H9 (cell line): Measurements from ENCODE around the gene CHCHD3. TPM values are rescaled to one million over a fixed set of nuclear protein-coding genes. Genes with fewer than 3 reads are reported as not detected.

Experiments
- DNase-seq: peaks from one replicate; pipeline ENCODE4 v3.0.0-alpha.2; 2017
- H2AFZ ChIP-seq: one replicate; pipeline ENCODE4 v1.6.1; 2013; ENCODE audit warnings: mild to moderate bottlenecking, low read length, control low read depth, moderate library complexity
- H2AK5ac ChIP-seq: 2 replicates; pipeline ENCODE4 v1.6.1; 2013; ENCODE audit warnings: low read length, control low read depth, mixed read lengths; ENCODE audit not compliant: insufficient read length
- H2BK120ac ChIP-seq: one replicate; pipeline ENCODE4 v1.6.1; 2013; ENCODE audit warnings: low read depth, mild to moderate bottlenecking, low read length, control low read depth, inconsistent platforms; ENCODE audit not compliant: poor library complexity, severe bottlenecking
- H2BK12ac ChIP-seq: 2 replicates; pipeline ENCODE4 v1.6.1; 2013; ENCODE audit warnings: low read length, control low read depth, mixed read lengths, low read depth; ENCODE audit not compliant: insufficient read length
- H2BK15ac ChIP-seq: 2 replicates; pipeline ENCODE4 v1.6.1; 2013; ENCODE audit warnings: low read depth, low read length, control low read depth
- H2BK20ac ChIP-seq: one replicate; pipeline ENCODE4 v1.6.1; 2013; ENCODE audit warnings: low read depth, mild to moderate bottlenecking, low read length, control low read depth, inconsistent platforms; ENCODE audit not compliant: poor library complexity, severe bottlenecking
- H2BK5ac ChIP-seq: 2 replicates; pipeline ENCODE4 v1.6.1; 2013; ENCODE audit warnings: low read length, control low read depth, mixed read lengths; ENCODE audit not compliant: insufficient read length
- H3K14ac ChIP-seq: 2 replicates; pipeline ENCODE4 v1.6.1; 2013; ENCODE audit warnings: low read length, control low read depth; ENCODE audit not compliant: insufficient read depth
- H3K18ac ChIP-seq: 2 replicates; pipeline ENCODE4 v1.6.1; 2013; ENCODE audit warnings: low read depth, mild to moderate bottlenecking, mixed read lengths, low read length, control low read depth; ENCODE audit not compliant: insufficient read length
- H3K23ac ChIP-seq: 2 replicates; pipeline ENCODE4 v1.6.1; 2013; ENCODE audit warnings: low read length, control low read depth, mixed read lengths, low read depth; ENCODE audit not compliant: insufficient read length
- H3K23me2 ChIP-seq: 2 replicates; pipeline ENCODE4 v1.6.1; 2013; ENCODE audit warnings: low read depth, mild to moderate bottlenecking, mixed read lengths, low read length, control low read depth; ENCODE audit not compliant: insufficient read length, poor library complexity, severe bottlenecking
- H3K27ac ChIP-seq: 2 replicates; pipeline ENCODE4 v1.5.1; 2013; ENCODE audit warnings: low read length, control low read depth, mixed read lengths, low read depth; ENCODE audit not compliant: insufficient read length
- H3K27me3 ChIP-seq: 2 replicates; pipeline ENCODE4 v1.6.1; 2013; ENCODE audit warnings: low read length, control low read depth, inconsistent platforms; ENCODE audit not compliant: insufficient read depth
- H3K4ac ChIP-seq: 2 replicates; pipeline ENCODE4 v1.6.1; 2013; ENCODE audit warnings: low read depth, mild to moderate bottlenecking, control low read depth, inconsistent platforms, low read length, moderate library complexity
- H3K4me1 ChIP-seq: 2 replicates; pipeline ENCODE4 v1.6.1; 2013; ENCODE audit warnings: low read length, control low read depth, inconsistent platforms; ENCODE audit not compliant: insufficient read depth
- H3K4me2 ChIP-seq: 2 replicates; pipeline ENCODE4 v1.6.1; 2013; ENCODE audit warnings: low read length, control low read depth, mixed read lengths; ENCODE audit not compliant: insufficient read length, insufficient read depth
- H3K56ac ChIP-seq: 2 replicates; pipeline ENCODE4 v1.6.1; 2013; ENCODE audit warnings: low read depth, mild to moderate bottlenecking, mixed read lengths, low read length, control low read depth; ENCODE audit not compliant: insufficient read length
- H3K79me1 ChIP-seq: 2 replicates; pipeline ENCODE4 v1.6.1; 2013; ENCODE audit warnings: low read depth, mild to moderate bottlenecking, moderate library complexity, low read length, control low read depth, inconsistent platforms; ENCODE audit not compliant: insufficient read depth, poor library complexity, severe bottlenecking
- H3K79me2 ChIP-seq: 2 replicates; pipeline ENCODE4 v1.6.1; 2013; ENCODE audit warnings: low read length, control low read depth, inconsistent platforms; ENCODE audit not compliant: insufficient read depth
- H3K9ac ChIP-seq: 2 replicates; pipeline ENCODE4 v1.6.1; 2013; ENCODE audit warnings: low read length, control low read depth, mixed read lengths; ENCODE audit not compliant: insufficient read length; ENCODE audit errors: extremely low read depth
- H3K9me3 ChIP-seq: one replicate; pipeline ENCODE4 v1.6.1; 2013; ENCODE audit warnings: low read depth, low read length, inconsistent platforms; ENCODE audit not compliant: control insufficient read depth
- H3T11ph ChIP-seq: one replicate; pipeline ENCODE4 v1.6.1; 2013; ENCODE audit warnings: mild to moderate bottlenecking, low read length, control low read depth, inconsistent platforms
- H4K20me1 ChIP-seq: one replicate; pipeline ENCODE4 v1.6.1; 2013; ENCODE audit not compliant: control insufficient read depth, insufficient read length, insufficient read depth
- H4K5ac ChIP-seq: 2 replicates; pipeline ENCODE4 v1.6.1; 2013; ENCODE audit warnings: low read depth, mild to moderate bottlenecking, mixed read lengths, low read length, control low read depth; ENCODE audit not compliant: insufficient read length
- H4K8ac ChIP-seq: replicated peaks from 2 replicates; pipeline ENCODE4 v1.6.1; 2013; ENCODE audit warnings: low read length, control low read depth, mixed read lengths, low read depth; ENCODE audit not compliant: insufficient read length
- H4K91ac ChIP-seq: 2 replicates; pipeline ENCODE4 v1.6.1; 2013; ENCODE audit warnings: low read depth, mild to moderate bottlenecking, moderate library complexity, mixed read lengths, low read length, control low read depth; ENCODE audit not compliant: insufficient read length
- H3K27ac Mint-ChIP-seq, 3 experiments: 2 replicates in 2 of 3; 3 replicates in 1 of 3; pipeline ENCODE4 v1.8.0; 2020 to 2021; ENCODE audit warnings: mixed read lengths in 3 of 3, mild to moderate bottlenecking in 1 of 3, moderate library complexity in 1 of 3
- H3K27me3 Mint-ChIP-seq: 2 replicates; pipeline ENCODE4 v1.8.0; 2021; ENCODE audit warnings: low read depth, mild to moderate bottlenecking, moderate library complexity, mixed read lengths
- H3K36me3 Mint-ChIP-seq, 3 experiments: 2 replicates in 2 of 3; 3 replicates in 1 of 3; pipeline ENCODE4 v1.8.0; 2020 to 2021; ENCODE audit warnings: low read depth in 3 of 3, mixed read lengths in 3 of 3; ENCODE audit not compliant: insufficient read depth in 1 of 3
- H3K4me1 Mint-ChIP-seq, 2 experiments: 2 replicates each; pipeline ENCODE4 v1.8.0; 2020; ENCODE audit warnings: mixed read lengths in 2 of 2
- H3K4me3 Mint-ChIP-seq, 2 experiments: 2 replicates in 1 of 2; 3 replicates in 1 of 2; pipeline ENCODE4 v1.8.0; 2020 to 2021; ENCODE audit warnings: mild to moderate bottlenecking in 2 of 2, mixed read lengths in 2 of 2, moderate library complexity in 1 of 2
- H3K9me3 Mint-ChIP-seq, 2 experiments: 2 replicates in 1 of 2; 3 replicates in 1 of 2; pipeline ENCODE4 v1.8.0; 2020; ENCODE audit warnings: mild to moderate bottlenecking in 2 of 2, mixed read lengths in 2 of 2, moderate library complexity in 1 of 2
- CTCF ChIP-seq: fragments of 200-600 bp; sonication (generic); conservative IDR thresholded peaks from 3 replicates; pipeline ENCODE4 v1.8.0; 2021; ENCODE audit warnings: antibody characterized with exemption, mild to moderate bottlenecking
- WGBS: extraction: QIAGEN DNeasy Blood & Tissue Kit; methylation state at CpG from one replicate; pipeline ENCODE4 v1.1.7; 2013; ENCODE audit warnings: missing lambda C conversion rate, low lambda C conversion rate, mixed read lengths; ENCODE audit not compliant: insufficient read length; ENCODE audit errors: extremely low coverage; 5-methylcytosine and 5-hydroxymethylcytosine counted together
- total RNA-seq: library from RNA; stranded (reverse); gene quantifications from 2 replicates; pipeline ENCODE4 v1.2.1, GENCODE V29; 2021

The CHCHD3 gene
- total RNA-seq, 1 experiment from 2014 or later: 104 TPM

- H3K79me1 ChIP-seq: peaks cover 7% of the 10 kb centered on the region
- Mint-ChIP-seq H3K4me1 (peaks cover 30 to 31% of the 10 kb centered on the region in 2 experiments), H3K36me3 (peaks cover 17 to 31% (median 27%) of the 10 kb centered on the region in 3 experiments; a peak in 6 of 7 replicates), H3K27me3 (no peaks in the 10 kb centered on the region), H3K9me3 (no peaks in the 10 kb centered on the region), H3K27ac (peak overlapping the region; percentile 31 to 89 (median 48); a peak in 3 of 7 replicates), H3K4me3 (no peak overlapping the region)
- H4K8ac ChIP-seq: no peak overlapping the region
- no peak overlapping the region for H2BK12ac ChIP-seq
- no peaks in the 10 kb centered on the region for H4K20me1 ChIP-seq
- H3K4ac ChIP-seq: no peak overlapping the region
- DNase-seq: no peak
- H3K23ac ChIP-seq: no peak overlapping the region
- H3T11ph ChIP-seq: no peak overlapping the region
- no peak for TF ChIP-seq CTCF
- no peak overlapping the region for H4K91ac ChIP-seq
- H3K18ac ChIP-seq: no peak overlapping the region
- peaks cover 20% of the 10 kb centered on the region for H3K79me2 ChIP-seq
- H3K4me2 ChIP-seq: no peak overlapping the region
- no peaks in the 10 kb centered on the region for H3K9me3 ChIP-seq
- H3K56ac ChIP-seq: no peak overlapping the region
- no peak overlapping the region for H2BK120ac ChIP-seq
- no peak overlapping the region for H2AK5ac ChIP-seq
- no peak overlapping the region for H4K5ac ChIP-seq
- H3K9ac ChIP-seq: no peak overlapping the region
- no peak overlapping the region for H3K27ac ChIP-seq
- H2BK15ac ChIP-seq: no peak overlapping the region
- H3K14ac ChIP-seq: no peak overlapping the region
- no peak overlapping the region for H2BK20ac ChIP-seq
- no CpG with 5 or more reads among the region's 2 CpGs for WGBS
- peaks cover 4% of the 10 kb centered on the region for H3K23me2 ChIP-seq
- H2BK5ac ChIP-seq: no peak overlapping the region
- H3K4me1 ChIP-seq: no peaks in the 10 kb centered on the region
- H3K27me3 ChIP-seq: no peaks in the 10 kb centered on the region
- no peak overlapping the region for H2AFZ ChIP-seq
Observed at GRCh38 chr7:133071506-133071905, 10.4 kb downstream of the CHCHD3 start.
